Measurements from ENCODE around the gene THSD7A. TPM values are rescaled to one million over a fixed set of nuclear protein-coding genes. Genes with fewer than 3 reads are reported as not detected.

The THSD7A gene
- total and polyA plus RNA-seq, 2 of the 8 experiments (the other 6 are each of a cell fraction or from before 2014, with no cell fraction given), result 0.44 to 1.2 TPM

- no peak for DNase-seq (ENCODE audit: low read depth in 1 of 2, low spot score in 2 of 2)
- Histone ChIP-seq H3K27me3 (replicated peaks in 1 of 4; ENCODE audit: control insufficient read depth in 3 of 4, extremely low read depth in 1 of 4, insufficient read depth in 3 of 4, low read length in 3 of 4) (no peaks in the 10 kb centered on the region), H4K20me1 (replicated peaks in 1 of 2; ENCODE audit: control insufficient read depth in 1 of 2, insufficient read depth in 2 of 2, low read length in 2 of 2) (no peaks in the 10 kb centered on the region), H3K4ac (replicated peaks; ENCODE audit: insufficient read length, low read depth, low read length) (no peak overlapping the region), H2BK12ac (ENCODE audit: low read depth, low read length) (no peak overlapping the region), H2AFZ (ENCODE audit: low read length) (no peak overlapping the region), H2BK15ac (ENCODE audit: low read length) (no peak overlapping the region), H3K4me1 (replicated peaks in 1 of 4; ENCODE audit: control insufficient read depth in 3 of 4, insufficient read depth in 4 of 4, low read length in 3 of 4) (no peaks in the 10 kb centered on the region; a peak in 1 of 7 replicates), H3K4me3 (ENCODE audit: extremely low read depth in 1 of 4, insufficient read depth in 2 of 4, low read depth in 3 of 4, low read length in 4 of 4) (no peak overlapping the region), H3K23ac (ENCODE audit: insufficient read length) (no peak overlapping the region), H2BK120ac (replicated peaks; ENCODE audit: low read depth, low read length) (no peak overlapping the region), H3K18ac (ENCODE audit: extremely low read depth, low read length) (no peak overlapping the region), H3K36me3 (ENCODE audit: control insufficient read depth in 2 of 4, insufficient read depth in 4 of 4, low read length in 3 of 4) (no peaks in the 10 kb centered on the region), H3K9me3 (ENCODE audit: insufficient read depth in 2 of 2, low read depth in 1 of 2, low read length in 1 of 2) (no peaks in the 10 kb centered on the region), H2BK20ac (ENCODE audit: low read length) (no peak overlapping the region), H3K9ac (replicated peaks in 1 of 4; ENCODE audit: extremely low read depth in 1 of 4, low read depth in 3 of 4, low read length in 3 of 4) (no peak overlapping the region), H3K79me2 (ENCODE audit: control insufficient read depth in 1 of 2, insufficient read depth in 2 of 2, low read length in 2 of 2) (no peaks in the 10 kb centered on the region), H4K8ac (ENCODE audit: extremely low read depth, insufficient read depth, low read length) (no peak overlapping the region), H3K14ac (ENCODE audit: insufficient read length) (no peak overlapping the region), H4K5ac (ENCODE audit: insufficient read length, low read depth, low read length) (no peak overlapping the region), H2BK5ac (ENCODE audit: low read depth, low read length) (no peak overlapping the region), H3K79me1 (ENCODE audit: low read depth, low read length) (no peaks in the 10 kb centered on the region), H4K91ac (replicated peaks; ENCODE audit: insufficient read length, low read length) (no peak overlapping the region), H3K23me2 (ENCODE audit: low read depth, low read length) (no peaks in the 10 kb centered on the region), H2AK5ac (ENCODE audit: low read depth, low read length) (no peak overlapping the region), H3K4me2 (ENCODE audit: insufficient read depth in 1 of 2, low read depth in 2 of 2, low read length in 2 of 2) (no peak overlapping the region), H3K56ac (replicated peaks; ENCODE audit: insufficient read length, low read depth, low read length) (no peak overlapping the region), H3K27ac (ENCODE audit: low read depth, low read length) (no peak overlapping the region)
- 100% methylated on average over 2 of the region's 2 CpGs; no CpG with 5 or more reads in 1 of the 2 experiments for WGBS, 2 experiments (ENCODE audit: extremely low coverage in 1 of 2, insufficient coverage in 1 of 2, insufficient read length in 1 of 2, insufficient replicate concordance in 2 of 2, low coverage in 1 of 2, low lambda C conversion rate in 2 of 2, missing lambda C conversion rate in 1 of 2)
- CTCF ChIA-PET (ENCODE audit: partially characterized antibody), result no interaction called here
- POLR2A ChIA-PET (ENCODE audit: partially characterized antibody), result no interaction called here
- no peak for FAIRE-seq
- TF ChIP-seq CBX5 (IDR thresholded peaks at IDR 0.05; ENCODE audit: low read depth, low read length), result no peak
- no peak for TF ChIP-seq SIX5 (IDR thresholded peaks at IDR 0.05; ENCODE audit: low read depth, low read length)
- TF ChIP-seq E2F6 (IDR thresholded peaks at IDR 0.05), result no peak
- no peak for TF ChIP-seq TBP (IDR thresholded peaks at IDR 0.05; ENCODE audit: low read depth, low read length)
- no peak for TF ChIP-seq RFX5 (IDR thresholded peaks at IDR 0.05; ENCODE audit: borderline replicate concordance, low read depth, low read length)
- TF ChIP-seq BACH1 (IDR thresholded peaks at IDR 0.05; ENCODE audit: low read length), result no peak
- TF ChIP-seq KDM5A (IDR thresholded peaks at IDR 0.05; ENCODE audit: low read length), result no peak
- TF ChIP-seq JUND (IDR thresholded peaks at IDR 0.05; ENCODE audit: low read length), result no peak
- TF ChIP-seq, protein P1, sequence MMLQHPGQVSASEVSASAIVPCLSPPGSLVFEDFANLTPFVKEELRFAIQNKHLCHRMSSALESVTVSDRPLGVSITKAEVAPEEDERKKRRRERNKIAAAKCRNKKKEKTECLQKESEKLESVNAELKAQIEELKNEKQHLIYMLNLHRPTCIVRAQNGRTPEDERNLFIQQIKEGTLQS (IDR thresholded peaks at IDR 0.05; ENCODE audit: insufficient read depth, low read depth, low read length), result no peak
- no peak for TF ChIP-seq RXRA (IDR thresholded peaks at IDR 0.05; ENCODE audit: insufficient read depth, low read depth, low read length)
These were observed 201.6 kb downstream of the THSD7A start for GRCh38 chr7:11630355-11630754.

Data from H1 (cell line).